MM.1S (cell line): Measurements from ENCODE around the gene OXSR1.

Source experiments
- DNase-seq: peaks from one replicate; pipeline ENCODE4 v3.0.0-alpha.2; 2015
- H2AFZ ChIP-seq: fragments of 300-600 bp; sonication (generic); 2 replicates; pipeline ENCODE4 v1.6.0; 2016; ENCODE audit warnings: antibody characterized with exemption, low read length
- H3F3A ChIP-seq: fragments of 300-600 bp; sonication (generic); 2 replicates; pipeline ENCODE4 v1.6.1; 2016; ENCODE audit warnings: mild to moderate bottlenecking, antibody characterized with exemption, low read length, moderate library complexity, mixed read lengths; ENCODE audit not compliant: insufficient read depth
- H3K27ac ChIP-seq: fragments of 300-600 bp; sonication (generic); 2 replicates; pipeline ENCODE4 v1.5.1; 2016; ENCODE audit warnings: mild to moderate bottlenecking, low read length
- H3K27me3 ChIP-seq: fragments of 300-600 bp; sonication (generic); replicated peaks from 2 replicates; pipeline ENCODE4 v1.6.0; 2016; ENCODE audit warnings: low read length; ENCODE audit not compliant: insufficient read depth
- H3K36me3 ChIP-seq: fragments of 300-600 bp; sonication (generic); replicated peaks from 2 replicates; pipeline ENCODE4 v1.6.1; 2016; ENCODE audit warnings: mild to moderate bottlenecking, low read length, mixed read lengths; ENCODE audit not compliant: insufficient read depth
- H3K4me1 ChIP-seq: fragments of 300-600 bp; sonication (generic); 2 replicates; pipeline ENCODE4 v1.6.1; 2016; ENCODE audit warnings: low read length, mixed read lengths
- H3K4me2 ChIP-seq: fragments of 300-600 bp; sonication (generic); 2 replicates; pipeline ENCODE4 v1.6.0; 2016; ENCODE audit warnings: low read depth, low read length
- H3K4me3 ChIP-seq: fragments of 300-600 bp; sonication (generic); 2 replicates; pipeline ENCODE4 v1.5.1; 2016; ENCODE audit warnings: low read length, mixed read lengths
- H3K79me2 ChIP-seq: fragments of 300-600 bp; sonication (generic); 2 replicates; pipeline ENCODE4 v1.6.1; 2016; ENCODE audit warnings: mixed run types, low read length, mixed read lengths
- H3K9ac ChIP-seq: fragments of 300-600 bp; sonication (generic); 2 replicates; pipeline ENCODE4 v1.6.1; 2016; ENCODE audit warnings: low read length, mixed read lengths
- H3K9me2 ChIP-seq: fragments of 300-600 bp; sonication (generic); replicated peaks from 2 replicates; pipeline ENCODE4 v1.6.1; 2016; ENCODE audit warnings: mild to moderate bottlenecking, low read length, mixed read lengths; ENCODE audit not compliant: insufficient read depth
- H3K9me3 ChIP-seq: fragments of 300-600 bp; sonication (generic); replicated peaks from 2 replicates; pipeline ENCODE4 v1.6.1; 2016; ENCODE audit warnings: mild to moderate bottlenecking, low read length, mixed read lengths; ENCODE audit not compliant: insufficient read depth
- H4K20me1 ChIP-seq: fragments of 300-600 bp; sonication (generic); 2 replicates; pipeline ENCODE4 v1.6.1; 2016; ENCODE audit warnings: mild to moderate bottlenecking, low read length, moderate library complexity, mixed read lengths; ENCODE audit not compliant: insufficient read depth
- EZH2 ChIP-seq: fragments of 300-600 bp; sonication (generic); optimal IDR thresholded peaks from 2 replicates; pipeline ENCODE3; 2017; ENCODE audit warnings: low read depth, mild to moderate bottlenecking, antibody characterized with exemption, low read length, mixed read lengths
- EZH2phosphoT487 ChIP-seq: fragments of 300-600 bp; sonication (generic); IDR thresholded peaks from 2 replicates; pipeline ENCODE4 v1.6.1; 2018; ENCODE audit warnings: antibody characterized with exemption, low read length
- TF ChIP-seq, protein P1 (sequence below): fragments of 300-600 bp; sonication (generic); IDR thresholded peaks from 2 replicates; pipeline ENCODE4 v1.5.1; 2016; ENCODE audit warnings: antibody characterized with exemption, low read length, mixed read lengths

The OXSR1 gene

DNA sequence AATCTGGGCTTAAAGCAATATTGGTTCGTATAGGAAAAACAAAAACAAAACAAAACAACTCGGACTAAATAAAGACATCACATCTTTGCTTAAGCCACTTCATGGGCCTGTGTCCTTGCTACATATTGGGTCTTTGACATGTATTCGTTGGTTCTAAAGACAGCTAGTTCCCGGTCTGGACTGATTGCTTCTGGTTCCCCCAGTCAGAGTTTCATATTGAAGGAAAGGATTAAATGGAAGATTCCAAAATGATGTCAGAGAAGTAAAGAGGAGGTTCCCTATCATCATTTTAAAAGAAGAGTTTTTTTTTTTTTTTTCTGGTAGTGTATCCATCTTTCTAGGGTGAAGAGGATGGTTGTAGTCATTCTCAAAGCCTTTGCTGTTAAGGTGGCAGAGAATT is 2.3 kb downstream of the OXSR1 start:
- Histone ChIP-seq H2AFZ (no peak overlapping the region), H3K9me3 (no peaks in the 10 kb centered on the region), H3K4me3 (no peak overlapping the region), H3K4me1 (no peaks in the 10 kb centered on the region), H3K79me2 (peaks cover 70% of the 10 kb centered on the region), H3K9me2 (no peaks in the 10 kb centered on the region), H3F3A (peaks cover 6% of the 10 kb centered on the region), H3K27me3 (no peaks in the 10 kb centered on the region), H3K9ac (no peak overlapping the region), H3K27ac (no peak overlapping the region), H3K4me2 (no peak overlapping the region), H4K20me1 (no peaks in the 10 kb centered on the region), H3K36me3 (no peaks in the 10 kb centered on the region)
- DNase-seq: no peak
- TF ChIP-seq EZH2phosphoT487 (no peak), EZH2 (no peak)
- TF ChIP-seq, protein P1, sequence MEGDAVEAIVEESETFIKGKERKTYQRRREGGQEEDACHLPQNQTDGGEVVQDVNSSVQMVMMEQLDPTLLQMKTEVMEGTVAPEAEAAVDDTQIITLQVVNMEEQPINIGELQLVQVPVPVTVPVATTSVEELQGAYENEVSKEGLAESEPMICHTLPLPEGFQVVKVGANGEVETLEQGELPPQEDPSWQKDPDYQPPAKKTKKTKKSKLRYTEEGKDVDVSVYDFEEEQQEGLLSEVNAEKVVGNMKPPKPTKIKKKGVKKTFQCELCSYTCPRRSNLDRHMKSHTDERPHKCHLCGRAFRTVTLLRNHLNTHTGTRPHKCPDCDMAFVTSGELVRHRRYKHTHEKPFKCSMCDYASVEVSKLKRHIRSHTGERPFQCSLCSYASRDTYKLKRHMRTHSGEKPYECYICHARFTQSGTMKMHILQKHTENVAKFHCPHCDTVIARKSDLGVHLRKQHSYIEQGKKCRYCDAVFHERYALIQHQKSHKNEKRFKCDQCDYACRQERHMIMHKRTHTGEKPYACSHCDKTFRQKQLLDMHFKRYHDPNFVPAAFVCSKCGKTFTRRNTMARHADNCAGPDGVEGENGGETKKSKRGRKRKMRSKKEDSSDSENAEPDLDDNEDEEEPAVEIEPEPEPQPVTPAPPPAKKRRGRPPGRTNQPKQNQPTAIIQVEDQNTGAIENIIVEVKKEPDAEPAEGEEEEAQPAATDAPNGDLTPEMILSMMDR: no peak

DNA sequence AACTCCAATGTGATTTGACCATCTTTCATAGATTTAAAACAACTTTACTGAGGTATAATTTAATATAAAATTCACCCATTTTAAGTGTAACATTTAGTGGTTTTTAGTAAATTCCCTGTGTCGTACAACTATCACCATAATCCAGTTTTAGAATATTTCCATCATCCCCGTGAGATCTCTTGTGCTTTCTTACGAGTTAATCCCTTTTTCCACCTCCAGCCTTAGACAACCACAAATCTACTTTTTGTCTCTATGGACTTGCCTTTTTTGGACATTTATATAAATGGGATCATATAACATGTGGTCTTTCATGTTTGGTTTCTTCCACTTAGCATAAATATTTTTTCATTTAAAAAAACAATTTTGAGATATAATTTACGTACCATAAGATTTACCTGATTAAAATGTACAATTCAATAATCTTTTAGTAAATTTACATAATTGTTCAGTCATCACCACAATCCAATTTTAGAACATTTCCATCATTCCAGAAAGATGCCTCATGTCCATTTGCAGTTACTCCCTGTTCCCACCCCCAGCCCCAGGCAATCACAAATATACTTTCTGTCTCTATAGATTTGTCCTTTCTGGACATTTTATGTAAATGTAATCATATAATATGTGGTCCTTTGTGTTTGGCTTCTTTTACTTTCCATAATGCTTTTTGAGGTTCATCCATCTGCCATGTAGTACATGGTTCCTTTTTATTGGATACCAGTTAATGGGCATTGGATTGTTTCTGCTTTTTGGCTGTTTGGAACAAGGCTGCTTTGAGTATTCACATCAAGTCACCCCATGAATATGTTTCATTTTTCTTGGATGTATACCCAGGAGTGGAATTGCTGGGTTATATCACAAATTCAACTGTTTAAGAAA is 3.1 kb downstream of the OXSR1 start:
- H3K9me2 ChIP-seq: no peaks in the 10 kb centered on the region
- H4K20me1 ChIP-seq: no peaks in the 10 kb centered on the region
- H3K4me1 ChIP-seq: no peaks in the 10 kb centered on the region
- H3K27ac ChIP-seq: no peak overlapping the region
- H3K9me3 ChIP-seq: no peaks in the 10 kb centered on the region
- H3K9ac ChIP-seq: no peak overlapping the region
- no peak overlapping the region for H3K4me2 ChIP-seq
- peaks cover 6% of the 10 kb centered on the region for H3F3A ChIP-seq
- H3K27me3 ChIP-seq: no peaks in the 10 kb centered on the region
- DNase-seq: no peak
- no peaks in the 10 kb centered on the region for H3K36me3 ChIP-seq
- H3K79me2 ChIP-seq: peaks cover 78% of the 10 kb centered on the region
- TF ChIP-seq, protein P1: no peak
- TF ChIP-seq EZH2: no peak
- no peak for TF ChIP-seq EZH2phosphoT487
- H2AFZ ChIP-seq: no peak overlapping the region
- H3K4me3 ChIP-seq: no peak overlapping the region

DNA sequence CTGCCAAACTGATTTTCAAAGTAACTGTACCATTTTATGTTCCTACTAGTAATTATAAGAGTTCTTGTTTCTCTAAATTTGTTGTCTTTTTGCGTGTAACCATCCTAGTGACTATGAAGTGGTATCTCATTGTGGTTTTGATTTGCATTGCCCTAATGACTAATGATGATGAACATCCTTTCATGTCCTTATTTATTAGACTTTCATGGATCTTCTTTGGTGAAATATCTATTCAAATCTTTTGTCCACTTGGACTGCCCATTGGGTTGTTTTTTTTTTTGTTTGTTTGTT is 3.6 kb downstream of the OXSR1 start:
- no peak overlapping the region for H2AFZ ChIP-seq
- no peak overlapping the region for H3K9ac ChIP-seq
- H3K27me3 ChIP-seq: no peaks in the 10 kb centered on the region
- H3K4me2 ChIP-seq: no peak overlapping the region
- no peaks in the 10 kb centered on the region for H3K4me1 ChIP-seq
- no peak for DNase-seq
- H3K79me2 ChIP-seq: peaks cover 84% of the 10 kb centered on the region
- H3K9me2 ChIP-seq: no peaks in the 10 kb centered on the region
- H3K27ac ChIP-seq: no peak overlapping the region
- H3K4me3 ChIP-seq: no peak overlapping the region
- H3F3A ChIP-seq: 0 out of 2 replicates have a peak, but pooled peaks cover 1% of the 10 kb centered on the region
- no peaks in the 10 kb centered on the region for H3K36me3 ChIP-seq
- no peaks in the 10 kb centered on the region for H3K9me3 ChIP-seq
- TF ChIP-seq, protein P1: no peak
- TF ChIP-seq EZH2phosphoT487 (no peak), EZH2 (no peak)
- no peaks in the 10 kb centered on the region for H4K20me1 ChIP-seq
